BLaER1 treated with 17β-estradiol and CSF1 and Interleukin-3, amounts not matched to agents 10 nM and 100 nM (cell line): ENCODE measurements around the gene DSTN.

Source experiments
- H3K27ac ChIP-seq, 11 experiments: shearing (Covaris generic); formaldehyde crosslinking; 2 replicates each; pipeline ENCODE4 v1.8.1; 2022
- H3K27me3 ChIP-seq, 11 experiments: shearing (Covaris generic); formaldehyde crosslinking; 2 replicates each; pipeline ENCODE4 v1.8.1; 2022
- H3K36me3 ChIP-seq, 11 experiments: shearing (Covaris generic); formaldehyde crosslinking; 2 replicates each; pipeline ENCODE4 v1.8.1; 2022
- H3K4me1 ChIP-seq, 10 experiments: shearing (Covaris generic); formaldehyde crosslinking; 2 replicates each; pipeline ENCODE4 v1.8.1; 2022
- H3K4me2 ChIP-seq, 11 experiments: shearing (Covaris generic); formaldehyde crosslinking; 2 replicates each; pipeline ENCODE4 v1.8.1; 2022
- H3K4me3 ChIP-seq, 10 experiments: shearing (Covaris generic); formaldehyde crosslinking; 2 replicates each; pipeline ENCODE4 v1.8.1; 2022
- H3K9ac ChIP-seq, 11 experiments: shearing (Covaris generic); formaldehyde crosslinking; 2 replicates each; pipeline ENCODE4 v1.8.1; 2022
- H3K9me3 ChIP-seq, 11 experiments: shearing (Covaris generic); formaldehyde crosslinking; replicated peaks in 1 of 11; 2 replicates each; pipeline ENCODE4 v1.8.1; 2022
- H4K20me1 ChIP-seq, 11 experiments: shearing (Covaris generic); formaldehyde crosslinking; 2 replicates each; pipeline ENCODE4 v1.8.1; 2022
- Cebpa-rat ChIP-seq, 11 experiments: shearing (Covaris generic); IDR thresholded peaks; 2 replicates each; pipeline ENCODE4 v1.8.1; 2022

Gene DSTN

DNA sequence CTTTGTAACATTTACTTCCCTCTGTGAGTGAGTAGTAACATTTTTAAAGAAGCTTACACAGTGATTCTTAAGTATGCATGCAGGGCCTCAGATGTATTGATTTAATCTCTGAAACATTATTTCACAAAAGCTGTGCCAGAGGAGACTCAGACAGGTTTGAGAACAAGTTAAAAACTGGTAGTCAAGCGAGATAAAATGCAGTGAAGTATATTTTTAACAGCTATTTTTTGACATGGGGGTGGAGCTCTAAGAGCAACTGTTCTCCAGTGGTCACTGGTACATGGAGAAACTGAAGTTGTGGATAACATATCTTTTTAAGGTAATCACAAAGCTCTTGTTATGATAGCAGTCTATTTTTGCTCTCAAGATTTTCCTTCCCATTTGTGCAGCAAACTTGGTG is 20.4 kb downstream of the DSTN start:
- H3K36me3 ChIP-seq, result peaks cover 0 to 6% (median 0%) of the 10 kb centered on the region in 11 experiments; a peak in 3 of 22 replicates
- peaks cover 13 to 57% (median 36%) of the 10 kb centered on the region in 10 experiments; a peak in 19 of 20 replicates for H3K4me1 ChIP-seq
- peak overlapping the region in 1 of 10 experiments; percentile 18; a peak in 2 of 20 replicates for H3K4me3 ChIP-seq
- peak overlapping the region in 3 of 11 experiments; percentile 1 to 11 (median 11); a peak in 1 of 22 replicates for H3K27ac ChIP-seq
- H3K9ac ChIP-seq, result peak overlapping the region in 3 of 11 experiments; percentile 26 to 57 (median 43); a peak in 4 of 22 replicates
- no peak for TF ChIP-seq Cebpa-rat (IDR thresholded peaks at IDR 0.05)
- no peaks in the 10 kb centered on the region for H3K27me3 ChIP-seq
- H3K4me2 ChIP-seq, result peak overlapping the region; percentile 4 to 79 (median 55); a peak in 18 of 22 replicates
- H3K9me3 ChIP-seq, result no peaks in the 10 kb centered on the region
- peaks cover 0 to 73% (median 0%) of the 10 kb centered on the region in 11 experiments; a peak in 5 of 22 replicates for H4K20me1 ChIP-seq

DNA sequence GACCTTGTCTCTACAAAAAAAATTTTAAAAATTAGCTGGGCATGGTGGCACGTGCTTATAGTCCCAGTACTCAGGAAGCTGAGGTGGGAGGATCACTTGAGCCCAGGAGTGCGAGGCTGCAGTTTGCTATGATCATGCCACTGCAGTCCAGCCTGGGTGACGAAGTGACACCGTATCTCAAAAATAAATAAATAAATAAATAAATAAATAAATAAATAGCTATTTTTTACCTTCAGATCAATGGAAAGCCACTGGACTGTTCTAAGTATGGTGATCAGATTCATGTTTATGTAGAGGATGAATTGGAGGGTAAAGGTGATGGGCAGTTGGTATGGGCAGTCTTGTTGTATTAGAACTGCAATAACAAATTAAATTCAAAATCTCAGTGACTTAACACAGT is 24.0 kb downstream of the DSTN start:
- no peak overlapping the region for H3K9ac ChIP-seq
- no peak overlapping the region for H3K4me3 ChIP-seq
- H3K36me3 ChIP-seq, result peaks cover 0 to 6% (median 0%) of the 10 kb centered on the region in 11 experiments; a peak in 3 of 22 replicates
- H3K9me3 ChIP-seq, result no peaks in the 10 kb centered on the region
- TF ChIP-seq Cebpa-rat (IDR thresholded peaks at IDR 0.05), result no peak
- H4K20me1 ChIP-seq, result peaks cover 0 to 81% (median 0%) of the 10 kb centered on the region in 11 experiments; a peak in 6 of 22 replicates
- no peaks in the 10 kb centered on the region for H3K27me3 ChIP-seq
- H3K4me1 ChIP-seq, result peaks cover 13 to 41% (median 30%) of the 10 kb centered on the region in 10 experiments; a peak in 19 of 20 replicates
- H3K27ac ChIP-seq, result no peak overlapping the region
- H3K4me2 ChIP-seq, result no peak overlapping the region

DNA sequence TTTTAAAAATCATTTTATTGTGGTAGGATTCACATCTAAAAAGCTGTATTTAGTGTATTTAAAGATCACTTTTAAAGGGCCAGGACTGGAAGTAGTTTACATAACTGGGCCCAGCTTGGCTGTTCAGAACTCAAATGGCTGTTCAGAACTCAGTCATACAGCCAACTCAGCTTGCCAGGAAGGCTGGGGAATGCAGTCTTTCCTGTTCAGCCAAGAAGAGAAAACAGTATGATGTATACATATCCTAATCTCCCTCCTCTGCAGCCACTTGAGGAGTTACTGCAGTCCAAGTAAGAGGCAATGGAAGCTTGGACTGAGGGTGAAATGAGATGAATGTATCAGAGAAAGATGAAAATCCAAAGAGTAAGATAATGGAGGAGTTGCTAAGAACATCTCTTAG is 24.6 kb downstream of the DSTN start:
- Histone ChIP-seq H3K9ac (no peak overlapping the region), H3K4me1 (peaks cover 9 to 36% (median 25%) of the 10 kb centered on the region in 10 experiments; a peak in 19 of 20 replicates), H4K20me1 (peaks cover 0 to 83% (median 0%) of the 10 kb centered on the region in 11 experiments; a peak in 6 of 22 replicates), H3K4me2 (peak overlapping the region in 3 of 11 experiments; percentile 2 to 5 (median 4); a peak in 2 of 22 replicates), H3K27ac (no peak overlapping the region), H3K4me3 (no peak overlapping the region), H3K27me3 (no peaks in the 10 kb centered on the region), H3K9me3 (no peaks in the 10 kb centered on the region), H3K36me3 (peaks cover 0 to 6% (median 0%) of the 10 kb centered on the region in 11 experiments; a peak in 4 of 22 replicates)
- TF ChIP-seq Cebpa-rat (IDR thresholded peaks at IDR 0.05), result no peak

DNA sequence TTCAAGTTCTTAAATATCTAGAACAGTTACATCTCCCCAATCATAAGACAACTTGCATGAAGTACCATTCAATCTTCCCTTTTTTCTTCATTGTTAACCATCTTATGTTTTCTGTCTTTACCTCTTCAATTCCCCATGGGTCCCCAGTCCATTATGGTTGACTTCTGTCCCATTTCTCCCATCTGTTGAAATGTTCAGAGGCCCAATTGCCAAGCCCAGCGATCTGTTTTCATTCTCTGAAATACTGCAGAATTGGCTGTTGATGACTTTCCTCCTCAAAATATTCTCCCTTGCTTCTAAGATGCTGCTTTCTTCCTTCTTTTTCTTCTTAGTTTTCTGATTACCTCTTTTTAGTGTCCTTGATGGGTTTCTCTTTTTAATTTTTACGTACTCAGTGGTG is 26.0 kb downstream of the DSTN start:
- Histone ChIP-seq H3K27me3 (no peaks in the 10 kb centered on the region), H3K9ac (no peak overlapping the region), H3K4me1 (peaks cover under 1 to 24% (median 13%) of the 10 kb centered on the region in 10 experiments; a peak in 17 of 20 replicates), H3K4me2 (no peak overlapping the region), H3K27ac (no peak overlapping the region), H3K4me3 (no peak overlapping the region), H4K20me1 (peaks cover 0 to 80% (median 0%) of the 10 kb centered on the region in 11 experiments; a peak in 6 of 22 replicates), H3K36me3 (peaks cover 0 to 8% (median 2%) of the 10 kb centered on the region in 11 experiments; a peak in 4 of 22 replicates), H3K9me3 (no peaks in the 10 kb centered on the region)
- TF ChIP-seq Cebpa-rat (IDR thresholded peaks at IDR 0.05), result no peak

- H4K20me1 ChIP-seq, result peaks cover 0 to 72% (median 0%) of the 10 kb centered on the region in 11 experiments; a peak in 5 of 22 replicates
- no peak overlapping the region for H3K9ac ChIP-seq
- H3K27ac ChIP-seq, result no peak overlapping the region
- H3K27me3 ChIP-seq, result no peaks in the 10 kb centered on the region
- H3K36me3 ChIP-seq, result peaks cover 0 to 22% (median 4%) of the 10 kb centered on the region in 11 experiments; a peak in 9 of 22 replicates
- no peak overlapping the region for H3K4me3 ChIP-seq
- no peak overlapping the region for H3K4me2 ChIP-seq
- no peaks in the 10 kb centered on the region for H3K9me3 ChIP-seq
- H3K4me1 ChIP-seq, result peaks cover 0 to 22% (median 11%) of the 10 kb centered on the region in 10 experiments; a peak in 16 of 20 replicates
- no peak for TF ChIP-seq Cebpa-rat (IDR thresholded peaks at IDR 0.05)
Measured at GRCh38 chr20:17598013-17598550, 28.2 kb downstream of the DSTN start.

DNA sequence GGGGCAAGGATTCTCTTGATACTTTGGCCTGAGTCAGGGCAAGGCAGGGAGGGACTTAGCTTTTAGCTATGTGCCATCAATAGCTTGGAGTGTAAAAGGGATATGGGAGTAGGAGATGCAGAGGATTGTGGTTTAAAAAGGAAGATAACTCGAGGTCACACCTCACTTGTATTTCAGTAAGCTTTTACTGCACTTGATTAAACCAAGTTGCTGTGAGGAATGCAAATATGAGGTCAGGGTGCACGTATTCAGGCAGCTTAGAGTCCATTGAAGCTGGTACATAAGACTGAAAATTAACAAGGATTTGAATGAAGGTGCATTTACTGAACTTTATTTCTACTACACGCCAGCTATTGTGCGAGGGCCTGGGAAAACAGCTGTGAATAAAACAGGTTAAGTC is 32.1 kb downstream of the DSTN start:
- H3K27me3 ChIP-seq, result no peaks in the 10 kb centered on the region
- peaks cover 0 to 42% (median 0%) of the 10 kb centered on the region in 11 experiments; a peak in 5 of 22 replicates for H4K20me1 ChIP-seq
- H3K4me1 ChIP-seq, result peaks cover 0 to 13% (median 10%) of the 10 kb centered on the region in 10 experiments; a peak in 14 of 20 replicates
- no peak overlapping the region for H3K27ac ChIP-seq
- peaks cover 0 to 55% (median 16%) of the 10 kb centered on the region in 11 experiments; a peak in 14 of 22 replicates for H3K36me3 ChIP-seq
- no peak for TF ChIP-seq Cebpa-rat (IDR thresholded peaks at IDR 0.05)
- H3K4me3 ChIP-seq, result no peak overlapping the region
- no peak overlapping the region for H3K9ac ChIP-seq
- H3K4me2 ChIP-seq, result peak overlapping the region in 6 of 11 experiments; percentile 2 to 43 (median 24); a peak in 10 of 22 replicates
- H3K9me3 ChIP-seq, result no peaks in the 10 kb centered on the region

DNA sequence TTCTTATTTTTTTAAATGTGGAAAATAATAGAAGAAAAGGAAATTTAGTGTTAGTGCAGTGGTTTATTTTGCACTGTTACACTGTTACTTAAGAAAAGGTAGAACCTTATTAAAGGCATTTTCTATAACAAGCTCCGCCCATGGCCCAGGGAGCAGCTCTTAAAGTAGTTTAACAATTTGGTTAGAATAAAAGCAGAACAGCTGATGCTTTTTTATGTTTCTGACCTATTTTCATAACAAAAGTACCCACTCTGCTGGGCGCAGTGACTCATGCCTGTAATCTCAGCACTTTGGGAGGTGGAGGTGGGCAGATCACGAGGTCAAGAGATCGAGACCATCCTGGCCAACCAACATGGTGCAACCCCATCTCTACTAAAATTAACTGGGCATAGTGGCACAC is 32.6 kb downstream of the DSTN start:
- TF ChIP-seq Cebpa-rat (IDR thresholded peaks at IDR 0.05), result no peak
- peaks cover 0 to 37% (median 0%) of the 10 kb centered on the region in 11 experiments; a peak in 5 of 22 replicates for H4K20me1 ChIP-seq
- H3K4me2 ChIP-seq, result peak overlapping the region in 2 of 11 experiments; percentile 24 to 36; a peak in 6 of 22 replicates
- no peak overlapping the region for H3K27ac ChIP-seq
- no peak overlapping the region for H3K4me3 ChIP-seq
- no peaks in the 10 kb centered on the region for H3K9me3 ChIP-seq
- peaks cover 0 to 60% (median 17%) of the 10 kb centered on the region in 11 experiments; a peak in 14 of 22 replicates for H3K36me3 ChIP-seq
- peaks cover 0 to 13% (median 10%) of the 10 kb centered on the region in 10 experiments; a peak in 14 of 20 replicates for H3K4me1 ChIP-seq
- H3K27me3 ChIP-seq, result no peaks in the 10 kb centered on the region
- no peak overlapping the region for H3K9ac ChIP-seq

DNA sequence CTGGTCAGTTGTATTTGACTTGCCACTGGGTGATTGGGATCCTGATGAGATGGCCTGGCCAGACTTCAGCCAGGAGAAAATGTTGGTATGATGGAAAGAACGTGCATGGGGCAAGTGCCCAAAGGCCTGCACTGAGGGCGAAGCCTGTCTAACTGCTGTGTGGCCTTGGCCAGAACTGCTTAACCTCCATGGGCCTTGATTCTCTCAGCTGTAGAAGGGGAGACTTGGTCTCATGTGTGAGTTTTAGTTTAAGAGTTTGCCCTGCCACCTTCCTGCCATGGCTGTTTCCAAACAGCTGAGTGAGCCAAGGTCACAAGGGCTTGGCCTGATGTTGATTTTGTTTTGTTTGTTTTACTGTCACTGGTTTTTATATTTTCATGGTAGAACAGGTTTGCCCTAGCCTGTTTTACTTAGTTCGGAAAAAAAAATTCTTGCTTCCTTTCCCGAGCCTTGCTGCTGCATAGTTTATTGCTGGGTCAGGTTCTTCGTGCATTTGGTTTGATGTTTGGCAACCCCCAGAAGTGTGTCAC is 35.3 kb downstream of the DSTN start:
- H3K27ac ChIP-seq, result no peak overlapping the region
- H4K20me1 ChIP-seq, result peaks cover 0 to 14% (median 0%) of the 10 kb centered on the region in 11 experiments; a peak in 4 of 22 replicates
- H3K36me3 ChIP-seq, result peaks cover 0 to 69% (median 26%) of the 10 kb centered on the region in 11 experiments; a peak in 14 of 22 replicates
- H3K4me3 ChIP-seq, result no peak overlapping the region
- H3K9me3 ChIP-seq, result no peaks in the 10 kb centered on the region
- no peak for TF ChIP-seq Cebpa-rat (IDR thresholded peaks at IDR 0.05)
- H3K27me3 ChIP-seq, result no peaks in the 10 kb centered on the region
- no peak overlapping the region for H3K9ac ChIP-seq
- no peak overlapping the region for H3K4me2 ChIP-seq
- H3K4me1 ChIP-seq, result peaks cover 0 to 28% (median 24%) of the 10 kb centered on the region in 10 experiments; a peak in 15 of 20 replicates

DNA sequence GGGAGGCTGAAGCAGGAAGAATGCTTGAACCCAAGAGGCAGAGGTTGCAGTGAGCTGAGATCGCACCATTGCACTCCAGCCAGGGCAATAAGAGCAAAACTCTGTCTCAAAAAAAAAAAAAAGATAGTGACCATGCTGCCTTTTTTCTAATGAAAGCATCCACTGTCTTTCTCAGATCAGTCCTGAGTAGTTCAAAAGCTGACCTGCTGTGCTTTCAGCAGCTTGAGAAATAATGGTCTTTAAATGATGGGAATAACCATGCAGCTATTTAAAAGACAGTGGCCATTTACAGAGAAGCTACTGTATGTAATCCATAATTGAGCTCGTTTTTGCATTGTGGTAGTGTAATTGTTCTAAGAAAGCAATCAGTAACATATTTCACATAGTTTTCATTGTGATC is 36.1 kb downstream of the DSTN start:
- Histone ChIP-seq H3K9ac (no peak overlapping the region), H3K9me3 (no peaks in the 10 kb centered on the region), H3K27ac (no peak overlapping the region), H3K4me1 (peaks cover 6 to 36% (median 32%) of the 10 kb centered on the region in 10 experiments), H3K36me3 (peaks cover 0 to 65% (median 26%) of the 10 kb centered on the region in 11 experiments; a peak in 14 of 22 replicates), H3K27me3 (no peaks in the 10 kb centered on the region), H3K4me3 (no peak overlapping the region), H4K20me1 (peaks cover 0 to 12% (median 0%) of the 10 kb centered on the region in 11 experiments; a peak in 6 of 22 replicates), H3K4me2 (no peak overlapping the region)
- no peak for TF ChIP-seq Cebpa-rat (IDR thresholded peaks at IDR 0.05)
